ENCODE data around the gene PPP1R9B.
A peak's percentile ranks its signal among the peaks of the same experiment; 100 is the strongest.

PPP1R9B gene

GRCh38 chr17:50139185-50139783 is 11.2 kb downstream of the PPP1R9B start:
- H3K4me3 ChIP-seq, result no peak overlapping the region
- no peak for DNase-seq (ENCODE audit: low spot score)
- peak overlapping the region in 1 of 2 donors; percentile 63 for H3K27ac ChIP-seq
- TF ChIP-seq CTCF (IDR thresholded peaks at IDR 0.05), result no peak

GRCh38 chr17:50137042-50137441 is 13.4 kb downstream of the PPP1R9B start:
- no peak for TF ChIP-seq CTCF (IDR thresholded peaks at IDR 0.05)
- H3K27ac ChIP-seq, result no peak overlapping the region
- no peak for DNase-seq (ENCODE audit: low spot score)

GRCh38 chr17:50136096-50136687 is 14.3 kb downstream of the PPP1R9B start:
- Histone ChIP-seq H3K4me3 (no peak overlapping the region), H3K27ac (no peak overlapping the region)
- TF ChIP-seq CTCF (IDR thresholded peaks at IDR 0.05), result no peak
- no peak for DNase-seq (ENCODE audit: low spot score)

More at GRCh38 chr17:50137042-50137441, 13.4 kb downstream of the PPP1R9B start:
- H3K4me3 ChIP-seq, result no peak overlapping the region

GRCh38 chr17:50135316-50136095 is 15.0 kb downstream of the PPP1R9B start:
- Histone ChIP-seq H3K27ac (no peak overlapping the region), H3K4me3 (no peak overlapping the region)
- TF ChIP-seq CTCF (IDR thresholded peaks at IDR 0.05), result no peak
- DNase-seq (ENCODE audit: low spot score), result no peak

- TF ChIP-seq CTCF (IDR thresholded peaks at IDR 0.05), result no peak
- DNase-seq (ENCODE audit: low spot score), result no peak
- H3K27ac ChIP-seq, result peak overlapping the region; percentile 73 to 89
- H3K4me3 ChIP-seq, result no peak overlapping the region
Observed at GRCh38 chr17:50134206-50135110, 16.0 kb downstream of the PPP1R9B start.

GRCh38 chr17:50133769-50134099 is 16.7 kb downstream of the PPP1R9B start:
- peak overlapping the region; percentile 73 to 89 for H3K27ac ChIP-seq
- TF ChIP-seq CTCF (IDR thresholded peaks at IDR 0.05), result no peak

More at GRCh38 chr17:50133769-50134099, 16.7 kb downstream of the PPP1R9B start:
- no peak for DNase-seq (ENCODE audit: low spot score)
- no peak overlapping the region for H3K4me3 ChIP-seq
